NK-92 (cell line): ENCODE data around the gene ERVW-1.
"Not testable (repeated sequence)": the region's sequence is repeated elsewhere in the genome, so short reads cannot be mapped to it uniquely, and the experiment has no call there.

Experiments used
- DNase-seq: peaks from one replicate; lab custom pipeline; 2025; ENCODE audit not compliant: unreplicated experiment; lab: John Stamatoyannopoulos, UW

ERVW-1 gene

DNA sequence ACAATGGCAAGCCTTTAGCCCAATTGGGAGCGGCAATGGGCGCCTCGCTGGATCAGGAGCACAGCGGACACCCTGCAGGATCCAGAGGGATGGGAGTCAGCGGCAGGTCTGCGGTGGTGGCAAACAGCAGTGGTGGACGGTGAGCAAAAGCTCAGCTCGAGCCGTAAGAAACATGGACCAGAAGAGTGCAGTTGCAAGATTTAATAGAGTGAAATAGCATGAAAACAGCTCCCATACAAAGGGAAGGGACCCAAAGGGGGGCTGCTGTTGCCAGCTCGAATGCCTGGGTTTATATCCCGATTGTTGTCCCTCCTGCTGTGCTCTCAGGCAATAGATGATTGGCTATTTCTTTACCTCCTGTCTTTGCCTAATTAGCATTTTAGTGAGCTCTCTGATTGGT, at the start of gene ERVW-1:
TSS of gene ERVW-1 (minus strand) at position 266 of the 400 bp plus-strand sequence. CDS start 7,565 bp downstream, outside the sequence.
- DNase-seq = not testable (repeated sequence)

DNA sequence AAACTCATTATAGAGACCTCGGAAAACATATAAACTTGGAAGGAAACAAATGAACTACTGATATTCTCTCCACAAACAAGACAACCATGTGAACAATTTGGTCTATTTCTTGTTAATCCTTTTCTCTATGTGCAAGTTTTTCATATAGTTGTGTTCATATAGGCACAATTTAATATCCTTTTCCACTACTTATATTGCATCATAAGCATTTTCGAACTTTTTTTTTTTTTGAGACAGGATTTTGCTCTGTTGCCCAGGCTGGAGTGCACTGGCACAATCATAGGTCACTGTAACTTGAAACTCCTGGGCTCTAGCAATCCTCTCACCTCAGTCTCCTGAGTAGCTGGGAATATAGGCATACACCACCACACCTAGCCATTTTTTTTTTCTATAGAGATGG, 45.4 kb upstream of the ERVW-1 start:
- no peak for DNase-seq

DNA sequence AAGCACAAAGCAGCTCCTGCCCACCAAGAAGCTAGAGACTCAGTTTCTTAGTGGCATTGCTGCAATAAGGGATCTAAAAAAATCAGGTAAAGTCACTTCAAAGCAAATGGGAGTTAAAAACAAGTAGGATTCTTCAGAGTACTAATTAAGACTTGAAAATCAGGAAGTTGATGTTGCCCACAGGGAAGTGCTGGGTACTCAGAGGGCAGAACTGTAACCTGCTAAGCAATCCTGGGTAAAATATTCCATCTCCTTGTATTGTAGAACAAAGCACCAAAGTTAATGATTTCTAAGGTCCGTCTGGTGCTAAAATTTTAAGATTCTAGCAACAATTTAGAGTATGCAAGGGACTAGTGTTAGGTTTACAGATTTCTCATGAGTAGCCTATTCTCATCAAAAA, 42.3 kb upstream of the ERVW-1 start:
- no peak for DNase-seq

- DNase-seq = no peak
Measured at GRCh38 chr7:92517631-92518030, 39.9 kb upstream of the ERVW-1 start.

DNA sequence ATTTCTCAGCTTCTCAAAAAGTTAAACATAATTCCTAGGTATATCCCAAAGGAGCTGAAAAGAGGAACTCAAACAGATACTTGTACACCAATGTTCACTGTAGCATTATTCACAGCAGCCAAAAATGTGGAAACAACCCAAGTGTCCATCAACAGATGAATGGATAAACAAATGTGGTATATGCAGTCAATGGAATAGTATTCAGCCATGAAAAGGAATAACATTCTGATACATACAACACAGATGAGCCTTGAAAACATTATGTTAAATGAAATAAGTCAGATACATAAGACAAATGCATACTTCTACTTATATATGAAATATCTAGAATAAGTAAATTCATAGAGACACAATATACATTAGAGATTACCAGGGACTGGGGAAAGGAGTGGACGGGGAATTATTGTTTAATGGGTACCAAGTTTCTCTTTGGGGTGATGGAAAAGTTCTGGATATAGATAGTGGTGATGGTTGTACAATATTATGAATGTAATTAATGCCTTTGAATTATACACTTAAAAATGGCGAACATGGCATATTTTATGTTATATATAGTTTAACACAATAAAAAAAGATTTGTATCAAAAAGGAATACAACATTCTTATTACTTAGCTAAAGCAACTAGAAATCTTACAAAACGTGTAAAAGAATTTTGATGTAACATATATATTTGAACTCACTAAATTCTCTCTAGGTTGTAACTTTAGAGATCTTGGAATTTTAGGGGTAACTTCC, 35.6 kb upstream of the ERVW-1 start:
- DNase-seq = no peak

DNA sequence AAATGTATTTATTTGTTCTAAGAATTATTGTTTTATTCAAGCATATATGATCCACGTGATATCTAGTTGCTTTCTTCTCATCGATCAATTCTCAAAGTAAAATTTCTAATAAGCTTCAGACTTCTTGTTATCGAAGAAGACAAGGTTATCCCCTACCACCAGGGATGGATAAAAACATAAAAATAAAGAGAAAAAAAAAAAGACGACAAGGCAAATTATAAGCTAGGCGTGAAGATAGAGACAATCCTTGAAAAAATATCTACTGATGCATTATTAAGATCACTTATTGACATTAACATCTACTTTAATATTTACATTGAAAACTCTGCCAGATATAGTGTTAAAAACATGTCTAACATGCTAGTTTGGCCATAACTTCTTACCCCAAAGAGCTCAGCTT, 31.2 kb upstream of the ERVW-1 start:
- DNase-seq = no peak

DNA sequence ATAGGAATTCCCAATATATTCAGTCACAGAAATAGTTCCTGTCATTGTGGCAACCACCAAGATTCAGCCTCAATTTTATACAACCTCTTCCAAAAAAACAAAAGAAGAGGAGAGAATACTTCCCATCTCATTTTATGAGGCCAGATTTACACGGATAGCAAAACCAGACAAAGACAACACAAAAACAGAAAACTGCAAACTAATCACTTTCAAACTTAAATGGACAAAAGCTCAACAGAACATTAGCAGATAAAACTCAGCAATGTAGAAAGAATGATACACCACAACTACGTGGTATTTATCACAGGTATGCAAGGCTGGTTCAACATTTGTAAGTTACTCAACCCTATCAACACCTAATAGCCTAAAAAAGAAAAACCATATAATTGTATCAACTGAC, 28.6 kb upstream of the ERVW-1 start:
- no peak for DNase-seq

GRCh38 chr7:92504563-92504962, 26.8 kb upstream of the ERVW-1 start:
- no peak for DNase-seq

DNA sequence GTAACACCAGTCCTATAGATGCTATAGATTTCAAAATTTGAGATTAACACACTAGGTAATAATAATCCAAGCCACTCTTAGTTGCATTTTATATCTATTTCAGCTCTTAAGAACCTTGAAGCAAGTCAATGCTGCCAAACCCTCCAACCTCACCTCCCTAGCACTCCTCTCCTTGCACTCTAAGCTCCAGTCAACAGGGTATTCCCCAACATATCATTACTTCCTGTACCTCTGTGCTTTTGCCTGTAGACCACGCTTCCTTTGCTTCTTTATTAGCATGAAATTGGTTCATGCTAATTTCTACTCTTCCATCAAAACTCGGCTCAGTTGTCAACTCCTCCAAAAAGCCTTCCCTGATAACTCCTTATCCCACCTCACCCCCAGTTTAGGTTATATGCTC, 26.0 kb upstream of the ERVW-1 start:
- DNase-seq = no peak

DNA sequence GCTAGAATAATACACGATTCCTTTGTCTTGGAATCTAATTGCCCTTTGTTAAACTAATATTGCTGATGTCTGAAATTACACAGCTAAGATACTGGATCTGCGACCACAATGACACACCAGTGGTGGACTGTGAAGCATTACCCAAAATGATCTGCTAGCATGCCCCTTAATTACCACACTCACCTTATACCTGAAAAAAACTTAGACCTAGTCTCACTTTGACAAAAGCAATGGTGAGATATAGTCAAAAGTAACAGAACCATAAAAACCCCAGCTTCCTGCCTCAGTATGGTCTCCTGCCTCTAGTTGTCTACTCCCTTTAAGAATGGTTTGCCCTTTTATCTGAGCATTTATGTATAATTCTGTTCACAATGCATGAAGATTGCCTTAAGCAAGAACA, 20.8 kb upstream of the ERVW-1 start:
- no peak for DNase-seq

GRCh38 chr7:92496876-92497275, 19.1 kb upstream of the ERVW-1 start:
- DNase-seq = no peak

DNA sequence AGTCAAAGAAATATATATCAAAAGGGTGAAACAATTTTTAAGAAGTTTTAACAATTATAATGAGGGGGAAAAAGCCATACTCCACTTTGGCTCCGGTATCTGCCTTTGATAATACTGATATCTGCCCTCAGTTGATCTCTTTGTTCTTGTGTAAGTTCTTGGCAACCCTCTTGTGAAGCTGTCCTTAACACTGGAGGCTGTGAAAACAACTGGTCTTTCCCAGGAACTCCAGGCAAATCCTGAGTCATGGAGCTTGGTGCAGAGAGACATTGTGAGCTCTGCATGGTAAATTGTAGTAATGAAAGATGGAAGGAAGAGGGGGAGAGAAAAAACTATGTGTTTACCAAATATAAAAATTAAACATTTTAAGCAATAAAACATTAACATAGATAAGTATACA, 11.9 kb upstream of the ERVW-1 start:
- DNase-seq = no peak

DNA sequence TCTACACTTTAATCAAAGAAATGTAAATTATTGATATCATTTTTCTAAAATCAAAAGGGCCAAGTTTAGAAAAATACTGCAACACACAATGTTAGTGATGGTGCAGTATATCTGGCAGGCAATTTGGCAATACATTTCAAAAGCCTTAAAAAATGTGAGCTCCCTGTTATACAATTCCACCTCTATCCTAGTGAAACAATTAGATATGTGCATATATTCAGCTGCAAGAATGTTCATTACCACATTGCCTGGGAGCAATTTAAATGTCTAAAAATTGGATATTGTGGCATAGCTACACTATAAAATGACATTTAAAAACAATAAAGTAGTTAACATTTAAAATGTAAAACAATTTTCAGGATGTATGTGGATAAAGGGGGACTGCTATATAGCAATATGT, 10.1 kb upstream of the ERVW-1 start:
- no peak for DNase-seq

- DNase-seq = no peak
Measured at GRCh38 chr7:92485974-92486373, 8.2 kb upstream of the ERVW-1 start.

GRCh38 chr7:92485267-92485892, 7.6 kb upstream of the ERVW-1 start:
- no peak for DNase-seq

DNA sequence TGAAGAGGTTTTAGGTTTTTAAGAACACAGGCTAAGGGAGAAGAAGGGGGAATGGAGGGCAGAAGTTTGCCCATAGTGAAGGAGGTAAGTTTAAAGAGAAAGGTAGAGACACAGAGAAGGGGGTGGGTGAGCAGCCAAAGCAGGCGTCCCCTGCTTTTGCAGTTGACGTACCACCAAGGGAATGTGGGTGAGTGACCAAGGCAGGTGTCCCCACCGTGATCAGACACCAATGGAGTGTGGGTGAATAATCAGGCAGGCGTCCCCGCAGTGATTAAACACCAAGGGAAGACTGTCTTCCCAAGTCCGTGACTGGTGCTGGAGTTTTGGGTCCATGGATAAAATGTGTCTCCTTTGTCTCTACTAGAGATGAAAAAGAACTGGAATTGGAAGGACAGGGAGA, 6.5 kb upstream of the ERVW-1 start:
- DNase-seq = not testable (repeated sequence)

DNA sequence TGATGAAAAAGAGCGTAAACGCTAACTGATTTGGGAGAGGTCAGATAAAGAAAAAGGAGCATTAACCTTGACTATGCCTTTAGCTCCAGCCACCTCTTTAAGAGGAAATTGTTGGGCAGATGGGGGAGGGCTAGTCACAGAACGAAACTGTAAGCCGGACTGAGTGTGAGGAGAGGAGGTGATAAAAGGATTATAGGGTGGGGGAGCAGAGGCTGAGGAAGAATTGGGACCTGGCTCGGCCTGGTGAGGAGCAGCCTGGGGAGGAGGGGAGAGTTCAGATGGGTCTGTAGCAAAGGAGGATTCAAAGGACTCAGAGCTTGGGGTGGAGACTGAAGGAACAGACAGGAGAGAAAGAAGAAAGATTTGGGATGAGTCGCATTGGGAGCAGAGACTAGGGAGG, 5.9 kb upstream of the ERVW-1 start:
- not testable (repeated sequence) for DNase-seq

- DNase-seq = not testable (repeated sequence)
Measured at GRCh38 chr7:92479146-92479545, 1.4 kb upstream of the ERVW-1 start.

DNA sequence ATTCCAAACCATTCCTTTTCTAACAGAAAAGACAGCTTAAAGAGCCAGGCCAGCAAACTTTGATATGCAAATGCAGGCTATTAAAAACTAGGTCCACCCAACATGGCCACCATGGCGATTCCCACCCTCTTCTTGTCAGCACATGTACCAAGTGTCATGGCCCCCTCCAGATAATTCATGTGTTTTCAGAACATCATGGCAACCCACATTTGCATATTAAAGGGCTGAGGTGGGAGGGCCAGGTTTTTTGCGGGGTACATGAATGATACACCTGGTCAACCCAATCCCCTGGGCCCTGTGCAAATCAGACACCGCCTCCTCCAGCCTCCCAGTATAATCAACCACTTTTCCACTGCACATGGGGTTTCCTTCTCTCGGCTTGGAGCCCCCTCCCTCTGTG, 965 bp upstream of the ERVW-1 start:
- no peak for DNase-seq

DNA sequence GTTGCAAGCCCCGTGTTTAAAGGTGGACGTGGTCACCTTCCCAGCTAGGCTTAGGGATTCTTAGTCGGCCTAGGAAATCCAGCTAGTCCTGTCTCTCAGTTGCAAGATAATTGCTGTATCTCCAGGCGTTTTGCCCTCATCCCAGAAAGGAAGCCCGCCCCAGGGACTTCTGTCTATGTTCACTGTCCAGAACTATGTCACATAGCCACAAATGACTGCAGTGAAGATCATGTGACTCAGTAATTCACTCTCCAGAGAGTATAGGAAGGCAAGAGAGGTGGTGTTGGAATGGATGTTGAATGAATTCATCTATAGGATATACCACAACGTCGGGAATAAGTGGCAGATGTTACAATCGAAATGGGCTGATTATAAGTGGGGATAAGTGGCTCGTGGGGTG, 349 bp upstream of the ERVW-1 start:
- no peak for DNase-seq

DNA sequence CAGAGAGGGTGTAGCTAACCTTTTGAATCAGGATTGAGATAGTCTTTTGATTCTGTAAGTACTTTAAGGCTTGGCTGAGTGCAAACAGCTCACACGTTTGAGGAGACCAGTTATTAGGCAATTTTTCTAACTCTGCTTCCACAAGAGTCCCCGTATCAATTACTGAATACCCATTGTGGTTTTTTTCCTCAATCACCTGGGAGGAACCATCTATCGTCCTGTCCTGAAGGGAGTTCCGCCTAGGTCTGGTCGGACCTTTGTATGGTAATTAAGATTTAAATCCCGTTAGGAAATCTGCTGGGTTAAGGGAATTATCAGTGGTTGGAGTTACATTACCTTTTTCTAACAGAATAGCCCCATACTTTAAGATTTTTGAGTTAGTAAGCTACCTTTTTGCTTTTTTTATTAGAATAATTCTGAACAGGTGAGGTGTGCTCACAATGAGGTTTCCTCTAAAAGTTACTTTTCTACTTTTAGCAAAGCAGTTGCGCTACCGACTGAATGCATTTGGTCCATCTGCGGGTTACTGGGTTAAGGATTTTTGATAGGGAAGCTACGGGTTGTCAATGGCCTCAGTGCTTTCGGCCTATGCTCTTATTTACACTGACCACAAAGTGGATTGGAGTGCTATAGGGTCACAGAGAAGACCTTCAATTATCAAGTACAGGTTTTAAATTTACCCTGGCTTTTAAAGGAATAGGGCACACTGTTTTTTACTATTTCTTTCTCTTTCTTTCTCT, 1.7 kb downstream of the ERVW-1 start:
- DNase-seq = not testable (repeated sequence)

DNA sequence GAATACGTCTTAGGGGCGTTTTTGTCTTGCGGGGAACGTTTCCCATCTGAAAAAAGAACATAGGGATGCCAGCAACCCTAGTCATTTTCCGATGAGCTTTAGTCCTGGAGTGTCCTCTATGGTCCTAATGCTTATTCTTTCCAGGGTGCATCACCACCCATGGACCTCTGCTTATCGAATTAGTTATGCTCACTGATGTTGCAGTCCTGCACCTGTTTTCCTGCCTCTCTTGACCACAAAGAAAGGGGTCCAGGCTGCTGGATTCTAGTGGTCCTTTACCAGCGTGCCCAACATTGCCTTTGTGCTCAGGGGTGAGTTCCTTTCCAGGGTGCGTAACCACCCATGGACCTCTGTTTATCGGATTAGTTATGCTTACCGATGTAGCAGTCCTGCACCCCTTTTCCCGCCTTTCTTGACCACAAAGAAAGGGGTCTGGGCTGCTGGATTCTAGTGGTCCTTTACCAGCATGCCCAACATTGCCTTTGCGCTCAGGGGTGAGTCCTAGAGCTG, 2.4 kb downstream of the ERVW-1 start:
- DNase-seq = not testable (repeated sequence)
